ENCODE results near the gene SCAF1. TPM values are rescaled to one million over a fixed set of nuclear protein-coding genes. Genes with fewer than 3 reads are reported as not detected.

SCAF1 gene
- total and polyA plus RNA-seq, 9 of the 15 experiments (the other 6 are each of a cell fraction or from before 2014, with no cell fraction given), result 0.20 to 79.0 (median 4.9) TPM

DNA sequence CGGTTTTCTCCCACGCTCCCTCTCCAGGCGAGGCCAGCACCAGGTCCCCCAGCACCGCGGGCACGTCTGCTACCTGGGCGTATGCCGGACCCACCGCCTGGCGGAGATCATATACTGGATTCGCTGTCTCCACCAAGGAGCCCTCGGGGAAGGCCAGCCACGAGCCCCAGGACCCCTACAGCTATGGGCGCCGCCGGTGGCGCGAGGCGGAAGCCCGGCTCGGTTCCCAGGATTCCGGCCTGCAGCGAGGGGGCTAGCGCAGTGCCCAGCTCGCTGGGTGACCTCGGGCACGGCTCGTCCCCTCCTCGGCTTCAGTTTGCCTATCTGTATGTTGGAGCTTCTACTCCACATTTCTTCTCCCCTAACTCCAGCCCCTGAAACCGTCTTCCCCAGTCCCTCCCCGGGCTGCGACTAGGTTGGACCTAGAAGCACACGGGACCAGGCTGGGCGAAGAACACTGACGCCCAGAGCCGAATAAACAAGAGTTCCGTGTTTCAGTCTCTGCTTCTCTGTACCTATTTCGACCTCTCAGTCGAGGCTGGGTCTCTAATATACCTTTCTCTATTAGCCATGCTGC is 48.2 kb downstream of the SCAF1 start (continued):
- no peak for TF ChIP-seq MEF2A (IDR thresholded peaks at IDR 0.05; ENCODE audit: control insufficient read depth, low read depth, low read length)
- peak; percentile 5; the same call in 1 of the 2 replicates for TF ChIP-seq RBFOX2 (IDR thresholded peaks at IDR 0.05; ENCODE audit: low read depth, low read length)
- no peak for TF ChIP-seq RFX1 (IDR thresholded peaks at IDR 0.05)
- no peak for TF ChIP-seq IRF9 (tag; IDR thresholded peaks at IDR 0.05)
- no peak for TF ChIP-seq RBM17 (IDR thresholded peaks at IDR 0.05; ENCODE audit: borderline replicate concordance, low read depth, low read length)

DNA sequence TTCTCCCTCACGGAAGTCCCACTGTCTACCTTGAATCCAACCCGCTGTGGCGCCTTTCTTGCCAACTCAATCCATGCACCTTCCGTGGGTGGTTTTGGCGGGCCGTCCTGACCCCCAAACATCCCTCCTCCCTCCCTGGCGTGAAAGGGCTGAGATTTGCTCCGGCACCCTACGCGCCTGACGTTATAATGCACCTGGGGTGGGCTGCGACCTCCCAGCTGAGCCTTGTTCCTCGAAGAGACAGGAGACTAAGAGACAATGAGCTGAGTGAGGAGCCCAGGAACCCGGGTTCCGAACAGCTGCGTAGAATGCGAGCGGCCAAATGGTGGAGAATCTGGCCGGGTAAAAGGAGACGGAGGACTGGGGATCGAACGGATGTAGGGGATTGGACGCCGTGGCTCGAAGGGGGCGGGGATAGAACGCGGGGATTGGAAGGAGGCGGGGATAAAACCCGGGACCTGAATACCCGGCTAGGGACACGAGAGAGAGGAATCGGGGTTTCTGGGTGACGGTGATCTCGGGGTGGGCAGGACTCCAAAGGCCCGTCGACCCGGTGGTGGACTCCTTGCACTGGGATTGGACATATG is 48.7 kb downstream of the SCAF1 start, which contains the start of gene CPT1C:
CPT1C (plus strand) TSS at position 461 of the 587 bp plus-strand sequence. CDS start 1,137 bp downstream, outside the sequence.
- Histone ChIP-seq H3K27ac (ENCODE audit: extremely low read depth, low read depth, low read length) (no peak within 1 kb of the TSS), H3K9me1 (ENCODE audit: control insufficient read depth, insufficient read depth, low read length) (no peaks in the 10 kb centered on the region), H4K20me1 (replicated peaks; ENCODE audit: control insufficient read depth, insufficient read depth, low read length) (no peaks in the 10 kb centered on the region), H2AFZ (ENCODE audit: low read depth, low read length) (no peak within 1 kb of the TSS), H3K9me3 (replicated peaks; ENCODE audit: control insufficient read depth, insufficient read depth, low read depth, low read length) (no peaks in the 10 kb centered on the region), H3K4me3 (no peak within 1 kb of the TSS), H3K27me3 (ENCODE audit: control insufficient read depth in 2 of 2, insufficient read depth in 2 of 2, low read length in 2 of 2) (no peaks in the 10 kb centered on the region), H3K4me2 (ENCODE audit: insufficient read depth, low read length) (no peak within 1 kb of the TSS), H3K79me2 (ENCODE audit: control insufficient read depth, insufficient read depth, low read length) (no peaks in the 10 kb centered on the region), H3K9ac (ENCODE audit: insufficient read depth in 1 of 2, low read depth in 2 of 2, low read length in 2 of 2) (no peak within 1 kb of the TSS), H3K36me3 (ENCODE audit: control insufficient read depth, insufficient read depth, low read length) (peaks cover 36% of the 10 kb centered on the region; the same call in 2 of the 3 replicates), H3K4me1 (replicated peaks in 1 of 2; ENCODE audit: control insufficient read depth in 2 of 2, insufficient read depth in 2 of 2, low read length in 2 of 2) (peaks cover 0 to 54% of the 10 kb centered on the region in 2 experiments; a peak in 2 of 5 replicates)
- BruUV-seq (replicated peaks), result no TSS peak
- no peak for ATAC-seq
- intact Hi-C loops (cut with micrococcal nuclease), result no loop called here
- CTCF ChIA-PET (ENCODE audit: low intra/inter-chr PET ratio), result no interaction called here
- POLR2A ChIA-PET, result no interaction called here
- WGBS (ENCODE audit: insufficient coverage, low coverage, missing lambda C conversion rate), result 83% methylated on average over 33 of the region's 38 CpGs
- in situ Hi-C loops (cut with MboI), result no loop called here
- DNase-seq (ENCODE audit: extremely low read depth in 1 of 4, low spot score in 3 of 4), result no peak
- no peak for FAIRE-seq
- TF ChIP-seq SIRT6 (IDR thresholded peaks at IDR 0.05; ENCODE audit: low read depth, low read length) (peak; percentile 34), SMARCB1 (IDR thresholded peaks at IDR 0.05; ENCODE audit: insufficient read length, low read depth) (no peak), SUPT5H (IDR thresholded peaks at IDR 0.05) (0 out of 2 replicates have a peak, but pooled peaks have one; percentile 44), POLR2A (conservative IDR thresholded peaks at IDR 0.05) (0 out of 2 replicates have a peak, but pooled peaks have one; percentile 26), KLF1 (tag; IDR thresholded peaks at IDR 0.05) (no peak), POLR2AphosphoS5 (IDR thresholded peaks at IDR 0.05; ENCODE audit: control insufficient read depth, insufficient read depth, low read depth, low read length) (peak; percentile 27; the same call in 1 of the 2 replicates)
- TF ChIP-seq, protein P1, sequence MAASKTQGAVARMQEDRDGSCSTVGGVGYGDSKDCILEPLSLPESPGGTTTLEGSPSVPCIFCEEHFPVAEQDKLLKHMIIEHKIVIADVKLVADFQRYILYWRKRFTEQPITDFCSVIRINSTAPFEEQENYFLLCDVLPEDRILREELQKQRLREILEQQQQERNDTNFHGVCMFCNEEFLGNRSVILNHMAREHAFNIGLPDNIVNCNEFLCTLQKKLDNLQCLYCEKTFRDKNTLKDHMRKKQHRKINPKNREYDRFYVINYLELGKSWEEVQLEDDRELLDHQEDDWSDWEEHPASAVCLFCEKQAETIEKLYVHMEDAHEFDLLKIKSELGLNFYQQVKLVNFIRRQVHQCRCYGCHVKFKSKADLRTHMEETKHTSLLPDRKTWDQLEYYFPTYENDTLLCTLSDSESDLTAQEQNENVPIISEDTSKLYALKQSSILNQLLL (CRISPR knock-in tag; IDR thresholded peaks at IDR 0.05; ENCODE audit: borderline replicate concordance), result no peak
- TF ChIP-seq, protein P2, sequence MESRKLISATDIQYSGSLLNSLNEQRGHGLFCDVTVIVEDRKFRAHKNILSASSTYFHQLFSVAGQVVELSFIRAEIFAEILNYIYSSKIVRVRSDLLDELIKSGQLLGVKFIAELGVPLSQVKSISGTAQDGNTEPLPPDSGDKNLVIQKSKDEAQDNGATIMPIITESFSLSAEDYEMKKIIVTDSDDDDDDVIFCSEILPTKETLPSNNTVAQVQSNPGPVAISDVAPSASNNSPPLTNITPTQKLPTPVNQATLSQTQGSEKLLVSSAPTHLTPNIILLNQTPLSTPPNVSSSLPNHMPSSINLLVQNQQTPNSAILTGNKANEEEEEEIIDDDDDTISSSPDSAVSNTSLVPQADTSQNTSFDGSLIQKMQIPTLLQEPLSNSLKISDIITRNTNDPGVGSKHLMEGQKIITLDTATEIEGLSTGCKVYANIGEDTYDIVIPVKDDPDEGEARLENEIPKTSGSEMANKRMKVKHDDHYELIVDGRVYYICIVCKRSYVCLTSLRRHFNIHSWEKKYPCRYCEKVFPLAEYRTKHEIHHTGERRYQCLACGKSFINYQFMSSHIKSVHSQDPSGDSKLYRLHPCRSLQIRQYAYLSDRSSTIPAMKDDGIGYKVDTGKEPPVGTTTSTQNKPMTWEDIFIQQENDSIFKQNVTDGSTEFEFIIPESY (CRISPR knock-in tag; IDR thresholded peaks at IDR 0.05), result peak; percentile 47; the same call in 1 of the 2 replicates

Data from K562 (cell line).